Omental fat pad (tissue), 4 donors: ENCODE data around the gene COL9A3. TPM values are rescaled to one million over a fixed set of nuclear protein-coding genes. Genes with fewer than 3 reads are reported as not detected.

Experiments
- ATAC-seq: fragments of 150-250 bp; one replicate; pipeline ENCODE4 v1.9.1; 2016; ENCODE audit warnings: mild to moderate bottlenecking, moderate library complexity; ENCODE audit not compliant: low FRiP score
- DNase-seq: peaks from one replicate; pipeline ENCODE4 v3.0.0-alpha.2; 2019; ENCODE audit warnings: low spot score
- total RNA-seq, 4 donors: library from RNA; depleted of rRNA; stranded (reverse); fragments of >200 nt; gene quantifications; one replicate each; pipeline ENCODE4 v1.1.0, GENCODE V29; 2016
- TF ChIP-seq, protein P1 (sequence below), 3 donors: fragments of 450-650 bp; IDR thresholded peaks; one replicate each; pipeline ENCODE4 v1.5.1; 2016 to 2017; ENCODE audit warnings: antibody characterized with exemption in 3 of 3, mild to moderate bottlenecking in 3 of 3, moderate library complexity in 2 of 3

COL9A3 gene
- total RNA-seq, 4 donors from 2014 or later, result 2.3 to 6.3 (median 3.6) TPM

DNA sequence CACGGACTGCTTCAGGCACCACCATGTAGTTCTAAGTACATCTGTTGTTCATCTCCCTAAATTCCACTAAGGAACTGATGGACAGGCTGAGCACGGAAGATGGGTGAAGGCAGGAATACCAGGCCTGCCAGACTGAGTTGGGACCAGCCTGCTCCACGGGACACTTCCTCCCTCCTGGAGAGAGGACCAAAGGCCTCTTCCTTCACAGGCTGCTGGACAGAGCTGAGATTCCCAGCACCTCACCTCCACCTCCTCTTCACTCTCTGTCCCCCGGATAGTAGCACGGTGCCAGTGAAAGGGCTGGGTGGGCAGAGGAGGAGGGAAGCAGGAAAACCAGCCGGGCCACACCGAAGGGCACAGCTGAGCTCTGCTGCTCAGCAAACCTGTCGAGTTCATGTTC, 67.7 kb downstream of the COL9A3 start:
- no peak for ATAC-seq
- TF ChIP-seq, protein P1, sequence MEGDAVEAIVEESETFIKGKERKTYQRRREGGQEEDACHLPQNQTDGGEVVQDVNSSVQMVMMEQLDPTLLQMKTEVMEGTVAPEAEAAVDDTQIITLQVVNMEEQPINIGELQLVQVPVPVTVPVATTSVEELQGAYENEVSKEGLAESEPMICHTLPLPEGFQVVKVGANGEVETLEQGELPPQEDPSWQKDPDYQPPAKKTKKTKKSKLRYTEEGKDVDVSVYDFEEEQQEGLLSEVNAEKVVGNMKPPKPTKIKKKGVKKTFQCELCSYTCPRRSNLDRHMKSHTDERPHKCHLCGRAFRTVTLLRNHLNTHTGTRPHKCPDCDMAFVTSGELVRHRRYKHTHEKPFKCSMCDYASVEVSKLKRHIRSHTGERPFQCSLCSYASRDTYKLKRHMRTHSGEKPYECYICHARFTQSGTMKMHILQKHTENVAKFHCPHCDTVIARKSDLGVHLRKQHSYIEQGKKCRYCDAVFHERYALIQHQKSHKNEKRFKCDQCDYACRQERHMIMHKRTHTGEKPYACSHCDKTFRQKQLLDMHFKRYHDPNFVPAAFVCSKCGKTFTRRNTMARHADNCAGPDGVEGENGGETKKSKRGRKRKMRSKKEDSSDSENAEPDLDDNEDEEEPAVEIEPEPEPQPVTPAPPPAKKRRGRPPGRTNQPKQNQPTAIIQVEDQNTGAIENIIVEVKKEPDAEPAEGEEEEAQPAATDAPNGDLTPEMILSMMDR (IDR thresholded peaks at IDR 0.05), result no peak
- no peak for DNase-seq

- no peak for ATAC-seq
- DNase-seq, result no peak
- TF ChIP-seq, protein P1 (IDR thresholded peaks at IDR 0.05), result no peak
These were observed 68.4 kb downstream of the COL9A3 start for GRCh38 chr20:62885046-62885895.

DNA sequence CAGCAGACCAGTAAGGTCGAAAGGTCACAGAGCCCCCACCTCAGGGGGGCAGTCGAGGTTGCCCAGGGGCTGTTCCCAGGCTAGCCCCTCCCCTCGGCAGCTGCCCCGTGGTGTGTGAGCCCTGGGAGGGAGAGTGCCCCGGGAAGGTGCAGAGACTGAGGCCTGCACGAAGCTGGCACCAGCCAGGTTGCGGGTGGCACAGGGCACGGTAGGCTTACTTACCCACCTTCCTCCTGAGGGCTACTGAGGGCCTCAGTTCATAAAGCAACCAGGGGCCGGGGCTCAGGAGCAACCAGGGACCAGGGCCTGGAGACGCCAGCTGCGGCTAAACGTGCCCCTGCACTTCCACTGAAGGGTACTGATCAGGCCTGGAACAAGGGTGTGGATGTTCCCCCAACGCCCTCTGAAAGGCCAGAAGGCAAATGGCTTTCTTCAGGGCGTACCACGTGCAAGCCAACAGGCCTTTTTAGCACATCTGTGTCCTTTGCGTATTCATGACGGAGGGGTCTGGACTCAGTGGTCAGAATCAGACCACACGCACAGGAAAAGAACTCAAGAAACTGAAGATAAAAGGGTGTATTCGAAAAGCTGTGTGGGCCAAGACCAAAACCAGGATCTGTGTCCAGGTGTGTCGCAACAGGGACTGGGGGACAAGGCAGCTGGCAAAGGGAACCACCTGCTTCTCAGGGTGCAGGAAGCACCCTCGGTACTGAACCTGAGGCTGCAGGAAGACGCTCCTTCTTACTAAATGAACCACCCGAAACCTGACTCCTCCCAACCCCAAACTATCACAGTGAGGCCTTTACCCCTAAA, 69.3 kb downstream of the COL9A3 start:
- DNase-seq, result no peak
- no peak for ATAC-seq
- TF ChIP-seq, protein P1 (IDR thresholded peaks at IDR 0.05), result no peak

DNA sequence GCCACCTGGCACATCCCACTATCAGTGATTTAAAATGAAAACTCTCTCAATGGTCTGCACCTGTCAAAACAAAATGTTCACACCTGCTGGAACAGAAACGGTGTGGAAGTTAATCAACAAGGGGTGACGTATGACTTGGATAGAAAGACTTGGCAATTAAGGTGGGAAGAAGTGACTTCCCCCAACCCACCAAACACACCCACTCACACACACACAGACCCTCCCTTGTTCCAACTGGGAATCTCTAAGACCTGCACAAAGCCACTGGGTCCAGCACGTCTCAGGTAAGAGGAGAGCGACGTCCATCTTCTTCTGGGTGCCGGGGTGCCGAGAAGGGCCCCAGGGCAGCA, 69.8 kb downstream of the COL9A3 start:
- TF ChIP-seq, protein P1 (IDR thresholded peaks at IDR 0.05), result no peak
- ATAC-seq (no peak), DNase-seq (no peak)

GRCh38 chr20:62887152-62887859, 70.5 kb downstream of the COL9A3 start:
- no peak for DNase-seq

GRCh38 chr20:62887860-62888239, 71.0 kb downstream of the COL9A3 start:
- ATAC-seq, result no peak
- TF ChIP-seq, protein P1 (IDR thresholded peaks at IDR 0.05), result no peak
- no peak for DNase-seq

More at GRCh38 chr20:62887152-62887859, 70.5 kb downstream of the COL9A3 start:
- ATAC-seq, result no peak
- TF ChIP-seq, protein P1 (IDR thresholded peaks at IDR 0.05), result no peak
